K562 (cell line): ENCODE measurements around the gene PYM1. TPM values are rescaled to one million over a fixed set of nuclear protein-coding genes. Genes with fewer than 3 reads are reported as not detected.

Experiments used
- ETV6 ChIP-seq, 3 experiments: fragments of 150-350 bp in 1 of 3; sonication (generic) in 1 of 3; formaldehyde crosslinking in 1 of 3; IDR thresholded peaks; 2 replicates each; pipeline versions ENCODE4 v1.6.1 to v1.8.0; 2014 to 2022; ENCODE audit warnings: borderline replicate concordance in 2 of 3, low read depth in 2 of 3, antibody characterized with exemption in 1 of 3, low read length in 1 of 3, mild to moderate bottlenecking in 1 of 3, missing genetic modification reagents in 1 of 3
- FOXM1 ChIP-seq, 2 experiments: fragments of 450-650 bp in 1 of 2; sonication (generic) in 1 of 2; formaldehyde crosslinking in 1 of 2; IDR thresholded peaks; 2 replicates each; pipeline versions ENCODE4 v1.6.1 to v1.9.0; 2017 to 2022; ENCODE audit warnings: low read depth in 2 of 2, mild to moderate bottlenecking in 2 of 2, missing genetic modification reagents in 1 of 2, moderate library complexity in 1 of 2
- ILK ChIP-seq: fragments of 450-650 bp; IDR thresholded peaks from 2 replicates; pipeline ENCODE4 v1.6.1; 2016; ENCODE audit warnings: missing genetic modification characterization, low read depth, mild to moderate bottlenecking, missing compliant biosample characterization, moderate library complexity, borderline replicate concordance
- MAZ ChIP-seq, 2 experiments: fragments of 450-650 bp in 1 of 2; sonication (generic) in 1 of 2; formaldehyde crosslinking; IDR thresholded peaks in 1 of 2; conservative IDR thresholded peaks in 1 of 2; 2 replicates each; pipeline versions ENCODE4 v1.4.0 to v1.5.0; 2020; ENCODE audit warnings: mild to moderate bottlenecking in 1 of 2, missing genetic modification reagents in 1 of 2
- MBD2 ChIP-seq: sonication (generic); IDR thresholded peaks from 2 replicates; pipeline ENCODE4 v1.6.1; 2016; ENCODE audit warnings: low read depth, borderline replicate concordance
- MYC ChIP-seq, 2 experiments: fragments of 250-450 bp in 1 of 2; sonication (Bioruptor Pico) in 1 of 2; IDR thresholded peaks; 2 replicates each; pipeline versions ENCODE4 v1.5.1 to v1.6.1; 2012 to 2021; ENCODE audit warnings: low read depth in 2 of 2, borderline replicate concordance in 1 of 2, improper control_type of control experiment in 1 of 2, low read length in 1 of 2, mild to moderate bottlenecking in 1 of 2, moderate library complexity in 1 of 2
- NFRKB ChIP-seq: fragments of 450-650 bp; IDR thresholded peaks from 2 replicates; pipeline ENCODE4 v1.6.1; 2016; ENCODE audit warnings: low read depth
- NFYB ChIP-seq: IDR thresholded peaks from 2 replicates; pipeline ENCODE4 v1.6.1; 2011; ENCODE audit warnings: mild to moderate bottlenecking, moderate library complexity; ENCODE audit not compliant: insufficient read length; ENCODE audit errors: extremely low read depth
- PCBP1 ChIP-seq: fragments of 200-400 bp; formaldehyde crosslinking; IDR thresholded peaks from 2 replicates; pipeline ENCODE4 v1.6.1; 2018; ENCODE audit warnings: mild to moderate bottlenecking, low read depth, low read length; ENCODE audit not compliant: poor library complexity, severe bottlenecking
- POLR2A ChIP-seq: fragments of 450-650 bp; conservative IDR thresholded peaks from 2 replicates; pipeline ENCODE4 v1.6.1; 2016
- POLR2H ChIP-seq: IDR thresholded peaks from 2 replicates; pipeline ENCODE4 v1.6.1; 2016; ENCODE audit warnings: missing genetic modification characterization, low read depth, mild to moderate bottlenecking, control low read depth, missing compliant biosample characterization, moderate library complexity
- RBM22 ChIP-seq: fragments of 200-400 bp; formaldehyde crosslinking; IDR thresholded peaks from 2 replicates; pipeline ENCODE4 v1.6.1; 2018; ENCODE audit warnings: low read length, low read depth; ENCODE audit not compliant: poor library complexity, severe bottlenecking
- TOE1 ChIP-seq, 2 experiments: fragments of 450-650 bp in 1 of 2; sonication (generic) in 1 of 2; formaldehyde crosslinking in 1 of 2; IDR thresholded peaks; 2 replicates each; pipeline versions ENCODE4 v1.7.1 to v1.8.0; 2016 to 2022; ENCODE audit warnings: borderline replicate concordance in 2 of 2, mild to moderate bottlenecking in 2 of 2, antibody characterized with exemption in 1 of 2, inconsistent platforms in 1 of 2, low read depth in 1 of 2, missing genetic modification reagents in 1 of 2, moderate library complexity in 1 of 2
- TRIM24 ChIP-seq, 2 experiments: fragments of 450-650 bp; IDR thresholded peaks; 2 replicates each; pipeline ENCODE4 v1.6.1; 2016
- ZEB2 ChIP-seq: fragments of 450-650 bp; IDR thresholded peaks from 2 replicates; pipeline ENCODE4 v1.6.1; 2016
- ZNF324 ChIP-seq: fragments of 250-450 bp; sonication (Bioruptor Pico); IDR thresholded peaks from 2 replicates; pipeline ENCODE4 v1.4.0; 2020; ENCODE audit warnings: mild to moderate bottlenecking
- polyA plus RNA-seq, 8 experiments: library from polyadenylated mRNA; depleted of rRNA in 4 of 8; stranded (reverse) in 5 of 8; unstranded in 3 of 8; fragments of >200 nt; fragmentation: Nextera tagmentation in 2 of 8; fragmentation: Illumina TruSeq in 1 of 8; extraction: Ambion mirVana in 2 of 8; extraction: Trizol in 1 of 8; gene quantifications; 2 replicates each; pipeline versions ENCODE4 v1.2.1 to v1.2.3, GENCODE V29; 2011 to 2014; ENCODE audit warnings: inconsistent platforms in 1 of 8, missing spikeins in 1 of 8
- total RNA-seq, 7 experiments: library from RNA; depleted of rRNA in 6 of 7; stranded (reverse); fragments of >200 nt in 6 of 7; fragmentation: Illumina TruSeq in 2 of 7; extraction: Trizol in 2 of 7; gene quantifications; 2 replicates each; pipeline versions ENCODE4 v1.2.1 to v1.2.3, GENCODE V29; 2011 to 2021; ENCODE audit warnings: low replicate concordance in 1 of 7
- TF ChIP-seq, protein P1 (sequence below): fragments of 150-350 bp; conservative IDR thresholded peaks from 2 replicates; pipeline ENCODE4 v1.6.1; 2014; ENCODE audit warnings: low read length
- TF ChIP-seq, protein P2 (sequence below), 2 experiments: IDR thresholded peaks; 2 replicates each; pipeline ENCODE4 v1.6.1; 2011; ENCODE audit warnings: borderline replicate concordance in 1 of 2, control low read depth in 1 of 2, low read depth in 1 of 2, low read length in 1 of 2, mild to moderate bottlenecking in 1 of 2, mixed read lengths in 1 of 2, moderate library complexity in 1 of 2; ENCODE audit not compliant: insufficient read depth in 1 of 2, insufficient read length in 1 of 2, poor library complexity in 1 of 2, severe bottlenecking in 1 of 2; ENCODE audit errors: extremely low read depth in 1 of 2

PYM1 gene
- total and polyA plus RNA-seq, 9 of the 15 experiments (the other 6 are each of a cell fraction or from before 2014, with no cell fraction given), result 29.0 to 51.3 (median 34.1) TPM

DNA sequence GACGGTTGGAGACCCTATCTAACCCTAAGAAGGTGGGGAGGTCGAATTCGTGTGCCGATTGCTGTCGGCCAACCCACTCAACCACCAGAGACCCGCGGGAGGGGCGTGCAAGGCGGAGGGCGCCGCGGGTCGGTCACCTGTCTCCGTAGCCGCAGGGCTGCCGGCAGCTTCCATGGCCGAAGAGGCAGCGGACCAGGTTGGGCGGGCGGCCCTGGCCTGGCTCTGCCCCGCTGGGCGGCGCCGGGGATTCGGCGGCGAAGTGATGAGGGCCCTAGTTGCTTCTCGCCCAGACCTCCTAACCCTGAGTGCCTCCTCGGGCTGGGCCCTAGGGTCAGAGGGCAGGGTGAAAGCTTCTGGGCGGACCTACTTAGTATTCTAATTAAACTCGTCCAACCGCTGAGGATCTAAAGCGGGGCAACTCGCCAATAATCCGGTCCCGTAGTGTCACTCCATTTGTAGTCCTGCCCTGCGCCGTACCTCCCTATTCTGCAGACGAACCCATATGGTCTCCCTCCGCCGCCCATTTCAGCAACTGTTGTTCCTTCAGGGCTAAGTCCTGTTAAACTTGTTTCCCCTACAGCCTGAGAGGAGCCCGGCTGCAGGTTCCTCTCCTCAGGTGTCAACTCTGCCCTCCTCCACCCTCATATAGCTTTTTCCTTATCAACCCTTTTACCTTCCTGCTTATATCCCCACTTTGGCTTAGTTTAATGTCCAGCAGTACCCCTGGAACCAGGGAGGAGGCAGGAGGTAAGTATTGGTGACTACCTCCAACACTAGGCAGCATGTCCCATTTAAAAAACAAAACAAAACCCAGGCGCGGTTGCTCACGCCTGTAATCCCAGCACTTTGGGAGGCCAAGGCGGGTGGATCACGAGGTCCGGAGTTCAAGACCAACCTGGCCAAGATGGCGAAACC lies at the start of gene PYM1 (continued):
- peak; percentile 17; the same call in 1 of the 2 replicates for TF ChIP-seq TOE1 (IDR thresholded peaks at IDR 0.05; ENCODE audit: borderline replicate concordance)
- 0 out of 2 replicates have a peak, but pooled peaks have one; percentile 62 for TF ChIP-seq TOE1 (CRISPR knock-in tag; IDR thresholded peaks at IDR 0.05; ENCODE audit: borderline replicate concordance, low read depth)
- TF ChIP-seq PCBP1, result no peak
- TF ChIP-seq ETV6 (IDR thresholded peaks at IDR 0.05; ENCODE audit: borderline replicate concordance in 1 of 2, low read depth in 2 of 2, low read length in 1 of 2), result no peak
- TF ChIP-seq ETV6 (CRISPR knock-in tag; IDR thresholded peaks at IDR 0.05; ENCODE audit: borderline replicate concordance), result 0 out of 2 replicates have a peak, but pooled peaks have one; percentile 29
- TF ChIP-seq MBD2, result 0 out of 2 replicates have a peak, but pooled peaks have one; percentile 1
- TF ChIP-seq NFRKB, result peak; percentile 72
- peak in 1 of 2 experiments; percentile 78; a peak in 3 of 4 replicates for TF ChIP-seq MAZ (CRISPR knock-in tag; conservative IDR thresholded peaks at IDR 0.05 in 1 of 2, IDR thresholded peaks at IDR 0.05 in 1 of 2)
- peak; percentile 25 for TF ChIP-seq RBM22
- TF ChIP-seq, protein P1, sequence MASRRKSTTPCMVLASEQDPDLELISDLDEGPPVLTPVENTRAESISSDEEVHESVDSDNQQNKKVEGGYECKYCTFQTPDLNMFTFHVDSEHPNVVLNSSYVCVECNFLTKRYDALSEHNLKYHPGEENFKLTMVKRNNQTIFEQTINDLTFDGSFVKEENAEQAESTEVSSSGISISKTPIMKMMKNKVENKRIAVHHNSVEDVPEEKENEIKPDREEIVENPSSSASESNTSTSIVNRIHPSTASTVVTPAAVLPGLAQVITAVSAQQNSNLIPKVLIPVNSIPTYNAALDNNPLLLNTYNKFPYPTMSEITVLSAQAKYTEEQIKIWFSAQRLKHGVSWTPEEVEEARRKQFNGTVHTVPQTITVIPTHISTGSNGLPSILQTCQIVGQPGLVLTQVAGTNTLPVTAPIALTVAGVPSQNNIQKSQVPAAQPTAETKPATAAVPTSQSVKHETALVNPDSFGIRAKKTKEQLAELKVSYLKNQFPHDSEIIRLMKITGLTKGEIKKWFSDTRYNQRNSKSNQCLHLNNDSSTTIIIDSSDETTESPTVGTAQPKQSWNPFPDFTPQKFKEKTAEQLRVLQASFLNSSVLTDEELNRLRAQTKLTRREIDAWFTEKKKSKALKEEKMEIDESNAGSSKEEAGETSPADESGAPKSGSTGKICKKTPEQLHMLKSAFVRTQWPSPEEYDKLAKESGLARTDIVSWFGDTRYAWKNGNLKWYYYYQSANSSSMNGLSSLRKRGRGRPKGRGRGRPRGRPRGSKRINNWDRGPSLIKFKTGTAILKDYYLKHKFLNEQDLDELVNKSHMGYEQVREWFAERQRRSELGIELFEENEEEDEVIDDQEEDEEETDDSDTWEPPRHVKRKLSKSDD, result no peak
- TF ChIP-seq TRIM24 (IDR thresholded peaks at IDR 0.05), result peak in 1 of 2 experiments; percentile 51; a peak in 2 of 4 replicates
- TF ChIP-seq MYC (IDR thresholded peaks at IDR 0.05; ENCODE audit: low read depth, low read length), result no peak; the same call in 1 of the 2 replicates
- TF ChIP-seq MYC (CRISPR knock-in tag; IDR thresholded peaks at IDR 0.05; ENCODE audit: borderline replicate concordance, low read depth), result peak; percentile 59; the same call in 1 of the 2 replicates
- TF ChIP-seq, protein P2, sequence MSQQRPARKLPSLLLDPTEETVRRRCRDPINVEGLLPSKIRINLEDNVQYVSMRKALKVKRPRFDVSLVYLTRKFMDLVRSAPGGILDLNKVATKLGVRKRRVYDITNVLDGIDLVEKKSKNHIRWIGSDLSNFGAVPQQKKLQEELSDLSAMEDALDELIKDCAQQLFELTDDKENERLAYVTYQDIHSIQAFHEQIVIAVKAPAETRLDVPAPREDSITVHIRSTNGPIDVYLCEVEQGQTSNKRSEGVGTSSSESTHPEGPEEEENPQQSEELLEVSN (IDR thresholded peaks at IDR 0.05; ENCODE audit: borderline replicate concordance in 1 of 2, extremely low read depth in 1 of 2, insufficient read depth in 1 of 2, insufficient read length in 1 of 2, low read depth in 1 of 2, low read length in 1 of 2, poor library complexity in 1 of 2, severe bottlenecking in 1 of 2), result peak in 1 of 2 experiments; percentile 30
- TF ChIP-seq FOXM1 (IDR thresholded peaks at IDR 0.05; ENCODE audit: low read depth), result no peak
- 0 out of 2 replicates have a peak, but pooled peaks have one; percentile 8 for TF ChIP-seq FOXM1 (CRISPR knock-in tag; IDR thresholded peaks at IDR 0.05; ENCODE audit: low read depth)
- TF ChIP-seq NFYB, result no peak
- no peak; the same call in 1 of the 2 replicates for TF ChIP-seq ZEB2
- no peak for TF ChIP-seq ILK (tag)
- peak; percentile 89 for TF ChIP-seq POLR2A
- TF ChIP-seq POLR2H (tag), result peak; percentile 75
- no peak for TF ChIP-seq ZNF324 (CRISPR knock-in tag)
